Esophagus mucosa (tissue), 1 donor: ENCODE measurements around the gene SYNGR1. TPM values are rescaled to one million over a fixed set of nuclear protein-coding genes. Genes with fewer than 3 reads are reported as not detected.
A peak's percentile ranks its signal among the peaks of the same experiment; 100 is the strongest.

Experiments
- ATAC-seq: fragments of 200-7000 bp; cut with Tn5 transposase; one replicate; pipeline ENCODE4 v1.9.1; 2020
- total RNA-seq: library from RNA; stranded (reverse); gene quantifications from one replicate; pipeline ENCODE4 v1.2.4, GENCODE V29; 2023
- donor health status: DM: yes; HTN: yes; CAD: no.

Gene SYNGR1
- total RNA-seq, result 23.0 TPM

- ATAC-seq, result peak; percentile 6
Observed at GRCh38 chr22:39349967-39350726, at the start of gene SYNGR1. Gene SYNGR1, plus strand, starts transcription at chr22:39349991. Its CDS starts 20 bp downstream, at chr22:39350011.

GRCh38 chr22:39300186-39300830 lies 49.5 kb upstream of the SYNGR1 start:
- peak; percentile 12 for ATAC-seq

- ATAC-seq, result no peak
Observed at GRCh38 chr22:39301108-39301507, 48.7 kb upstream of the SYNGR1 start.

GRCh38 chr22:39301926-39302325 lies 47.9 kb upstream of the SYNGR1 start:
- no peak for ATAC-seq

- ATAC-seq, result no peak
Observed at GRCh38 chr22:39302431-39302960, 47.3 kb upstream of the SYNGR1 start.

GRCh38 chr22:39303358-39303757 lies 46.4 kb upstream of the SYNGR1 start:
- no peak for ATAC-seq

GRCh38 chr22:39303892-39304671 lies 45.7 kb upstream of the SYNGR1 start:
- ATAC-seq, result no peak

- ATAC-seq, result no peak
Observed at GRCh38 chr22:39306456-39307361, 43.1 kb upstream of the SYNGR1 start.

GRCh38 chr22:39308614-39309363 lies 41.0 kb upstream of the SYNGR1 start:
- ATAC-seq, result peak; percentile 55

GRCh38 chr22:39309364-39309861 lies 40.4 kb upstream of the SYNGR1 start:
- ATAC-seq, result peak; percentile 53

- peak; percentile 12 for ATAC-seq
Observed at GRCh38 chr22:39309881-39310714, 39.7 kb upstream of the SYNGR1 start.

GRCh38 chr22:39311592-39312400 lies 38.0 kb upstream of the SYNGR1 start:
- ATAC-seq, result peak; percentile 0

GRCh38 chr22:39312410-39312809 lies 37.4 kb upstream of the SYNGR1 start:
- ATAC-seq, result peak; percentile 2

- ATAC-seq, result no peak
Observed at GRCh38 chr22:39313258-39314001, 36.4 kb upstream of the SYNGR1 start.

GRCh38 chr22:39314251-39314971 lies 35.4 kb upstream of the SYNGR1 start:
- ATAC-seq, result no peak

- ATAC-seq, result no peak
Observed at GRCh38 chr22:39315389-39315788, 34.4 kb upstream of the SYNGR1 start.

GRCh38 chr22:39316440-39317083 lies 33.2 kb upstream of the SYNGR1 start:
- peak; percentile 47 for ATAC-seq
